Neural cell (in vitro differentiated cells): ENCODE results near the gene SMPDL3A. TPM values are rescaled to one million over a fixed set of nuclear protein-coding genes. Genes with fewer than 3 reads are reported as not detected.

Source experiments
- H2AFZ ChIP-seq: fragments of 200-600, 300-800 bp; sonication (generic), shearing (Covaris generic); 2 replicates; pipeline ENCODE4 v1.6.0; 2014; ENCODE audit warnings: low read depth, mild to moderate bottlenecking, antibody characterized with exemption, low read length, moderate library complexity
- H3F3A ChIP-seq: fragments of 200-600 bp; shearing (Covaris generic); 2 replicates; pipeline ENCODE4 v1.6.1; 2016; ENCODE audit warnings: mild to moderate bottlenecking, moderate library complexity, mixed read lengths, antibody characterized with exemption, low read length; ENCODE audit not compliant: insufficient read depth, poor library complexity, severe bottlenecking
- H3K27ac ChIP-seq: fragments of 200-600, 300-800 bp; sonication (generic), shearing (Covaris generic); 2 replicates; pipeline ENCODE4 v1.5.1; 2014; ENCODE audit warnings: mild to moderate bottlenecking, low read length, moderate library complexity
- H3K27me3 ChIP-seq: fragments of 300-800, 200-600 bp; sonication (generic), shearing (Covaris generic); 2 replicates; pipeline ENCODE4 v1.6.0; 2014; ENCODE audit warnings: mild to moderate bottlenecking, low read depth, low read length, moderate library complexity; ENCODE audit not compliant: insufficient read depth
- H3K36me3 ChIP-seq: fragments of 300-800, 200-600 bp; sonication (generic), shearing (Covaris generic); 2 replicates; pipeline ENCODE4 v1.5.1; 2014; ENCODE audit warnings: mild to moderate bottlenecking, antibody characterized with exemption, low read length, moderate library complexity; ENCODE audit not compliant: insufficient read depth
- H3K4me2 ChIP-seq: fragments of 300-800, 200-600 bp; sonication (generic), shearing (Covaris generic); 2 replicates; pipeline ENCODE4 v1.6.0; 2014; ENCODE audit warnings: mild to moderate bottlenecking, low read length
- H3K4me3 ChIP-seq: fragments of 300-800, 200-600 bp; sonication (generic), shearing (Covaris generic); 2 replicates; pipeline ENCODE4 v1.5.1; 2014; ENCODE audit warnings: mild to moderate bottlenecking, low read length, moderate library complexity
- H3K79me2 ChIP-seq: fragments of 200-600 bp; shearing (Covaris generic); replicated peaks from 2 replicates; pipeline ENCODE4 v1.6.0; 2014; ENCODE audit warnings: mild to moderate bottlenecking, low read length, moderate library complexity; ENCODE audit not compliant: insufficient read depth
- H3K9ac ChIP-seq: fragments of 300-800, 200-600 bp; sonication (generic), shearing (Covaris generic); 2 replicates; pipeline ENCODE4 v1.6.1; 2016; ENCODE audit warnings: mild to moderate bottlenecking, low read length, mixed read lengths
- H3K9me2 ChIP-seq: fragments of 200-600 bp; shearing (Covaris generic); 2 replicates; pipeline ENCODE4 v1.6.1; 2016; ENCODE audit warnings: mild to moderate bottlenecking, low read length, mixed read lengths; ENCODE audit not compliant: insufficient read depth
- H3K9me3 ChIP-seq: fragments of 200-600, 300-800 bp; sonication (generic), shearing (Covaris generic); 2 replicates; pipeline ENCODE4 v1.6.1; 2016; ENCODE audit warnings: mild to moderate bottlenecking, mixed run types, low read length, moderate library complexity, mixed read lengths
- H4K20me1 ChIP-seq: fragments of 200-600 bp; shearing (Covaris generic); 2 replicates; pipeline ENCODE4 v1.6.1; 2016; ENCODE audit warnings: mild to moderate bottlenecking, mixed run types; ENCODE audit not compliant: insufficient read depth
- CTCF ChIP-seq: fragments of 450-650 bp; IDR thresholded peaks from 2 replicates; pipeline ENCODE4 v1.5.1; 2014; ENCODE audit warnings: antibody characterized with exemption, mild to moderate bottlenecking, moderate library complexity; ENCODE audit not compliant: poor library complexity, severe bottlenecking
- EP300 ChIP-seq: fragments of 450-650 bp; conservative IDR thresholded peaks from 2 replicates; pipeline ENCODE4 v1.6.1; 2014; ENCODE audit warnings: antibody characterized with exemption, mild to moderate bottlenecking, moderate library complexity; ENCODE audit not compliant: poor library complexity, severe bottlenecking
- EZH2 ChIP-seq: fragments of 200-600, 300-800 bp; shearing (Covaris generic), sonication (generic); IDR thresholded peaks from 2 replicates; pipeline ENCODE4 v1.6.1; 2014; ENCODE audit warnings: antibody characterized with exemption, low read length, borderline replicate concordance, mild to moderate bottlenecking; ENCODE audit not compliant: insufficient read depth, poor library complexity, severe bottlenecking
- MXI1 ChIP-seq: fragments of 450-650 bp; conservative IDR thresholded peaks from 2 replicates; pipeline ENCODE4 v1.6.1; 2014; ENCODE audit warnings: antibody characterized with exemption, mild to moderate bottlenecking; ENCODE audit not compliant: poor library complexity, severe bottlenecking
- POLR2AphosphoS5 ChIP-seq: IDR thresholded peaks from 2 replicates; pipeline ENCODE4 v1.6.1; 2012
- RAD21 ChIP-seq: fragments of 450-650 bp; conservative IDR thresholded peaks from 2 replicates; pipeline ENCODE4 v1.6.1; 2014; ENCODE audit warnings: antibody characterized with exemption, mild to moderate bottlenecking, moderate library complexity
- SMC3 ChIP-seq: fragments of 450-650 bp; conservative IDR thresholded peaks from 2 replicates; pipeline ENCODE4 v1.6.1; 2014; ENCODE audit warnings: antibody characterized with exemption, mild to moderate bottlenecking, moderate library complexity; ENCODE audit not compliant: poor library complexity
- TAF1 ChIP-seq: IDR thresholded peaks from 2 replicates; pipeline ENCODE4 v1.6.1; 2012; ENCODE audit warnings: low read depth
- polyA plus RNA-seq: library from polyadenylated mRNA; depleted of rRNA; stranded (reverse); fragments of >200 nt; gene quantifications from 2 replicates; pipeline ENCODE4 v1.2.3, GENCODE V29; 2014
- TF ChIP-seq, protein P1 (sequence below): IDR thresholded peaks from 2 replicates; pipeline ENCODE4 v1.6.1; 2012; ENCODE audit warnings: borderline replicate concordance

SMPDL3A gene
- polyA plus RNA-seq, 1 donor from 2014 or later = 8.2 TPM

GRCh38 chr6:122758927-122759334 lies 30.1 kb upstream of the SMPDL3A start:
- no peaks in the 10 kb centered on the region for H3K27me3 ChIP-seq
- no peak overlapping the region for H3K27ac ChIP-seq
- H3K79me2 ChIP-seq = no peaks in the 10 kb centered on the region
- no peak overlapping the region for H3K4me2 ChIP-seq
- no peaks in the 10 kb centered on the region for H3K9me3 ChIP-seq
- H2AFZ ChIP-seq = no peak overlapping the region
- no peaks in the 10 kb centered on the region for H3F3A ChIP-seq
- TF ChIP-seq MXI1 (no peak), EP300 (no peak), EZH2 (no peak), RAD21 (no peak), TAF1 (no peak)
- TF ChIP-seq, protein P1, sequence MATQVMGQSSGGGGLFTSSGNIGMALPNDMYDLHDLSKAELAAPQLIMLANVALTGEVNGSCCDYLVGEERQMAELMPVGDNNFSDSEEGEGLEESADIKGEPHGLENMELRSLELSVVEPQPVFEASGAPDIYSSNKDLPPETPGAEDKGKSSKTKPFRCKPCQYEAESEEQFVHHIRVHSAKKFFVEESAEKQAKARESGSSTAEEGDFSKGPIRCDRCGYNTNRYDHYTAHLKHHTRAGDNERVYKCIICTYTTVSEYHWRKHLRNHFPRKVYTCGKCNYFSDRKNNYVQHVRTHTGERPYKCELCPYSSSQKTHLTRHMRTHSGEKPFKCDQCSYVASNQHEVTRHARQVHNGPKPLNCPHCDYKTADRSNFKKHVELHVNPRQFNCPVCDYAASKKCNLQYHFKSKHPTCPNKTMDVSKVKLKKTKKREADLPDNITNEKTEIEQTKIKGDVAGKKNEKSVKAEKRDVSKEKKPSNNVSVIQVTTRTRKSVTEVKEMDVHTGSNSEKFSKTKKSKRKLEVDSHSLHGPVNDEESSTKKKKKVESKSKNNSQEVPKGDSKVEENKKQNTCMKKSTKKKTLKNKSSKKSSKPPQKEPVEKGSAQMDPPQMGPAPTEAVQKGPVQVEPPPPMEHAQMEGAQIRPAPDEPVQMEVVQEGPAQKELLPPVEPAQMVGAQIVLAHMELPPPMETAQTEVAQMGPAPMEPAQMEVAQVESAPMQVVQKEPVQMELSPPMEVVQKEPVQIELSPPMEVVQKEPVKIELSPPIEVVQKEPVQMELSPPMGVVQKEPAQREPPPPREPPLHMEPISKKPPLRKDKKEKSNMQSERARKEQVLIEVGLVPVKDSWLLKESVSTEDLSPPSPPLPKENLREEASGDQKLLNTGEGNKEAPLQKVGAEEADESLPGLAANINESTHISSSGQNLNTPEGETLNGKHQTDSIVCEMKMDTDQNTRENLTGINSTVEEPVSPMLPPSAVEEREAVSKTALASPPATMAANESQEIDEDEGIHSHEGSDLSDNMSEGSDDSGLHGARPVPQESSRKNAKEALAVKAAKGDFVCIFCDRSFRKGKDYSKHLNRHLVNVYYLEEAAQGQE = no peak
- no peaks in the 10 kb centered on the region for H4K20me1 ChIP-seq
- no peaks in the 10 kb centered on the region for H3K36me3 ChIP-seq
- no peak overlapping the region for H3K9ac ChIP-seq
- no peaks in the 10 kb centered on the region for H3K9me2 ChIP-seq
- H3K4me3 ChIP-seq = no peak overlapping the region

GRCh38 chr6:122760330-122760729 lies 28.7 kb upstream of the SMPDL3A start:
- no peaks in the 10 kb centered on the region for H3K9me3 ChIP-seq
- H4K20me1 ChIP-seq = no peaks in the 10 kb centered on the region
- H3K9ac ChIP-seq = no peak overlapping the region
- H3K9me2 ChIP-seq = no peaks in the 10 kb centered on the region
- no peaks in the 10 kb centered on the region for H3K27me3 ChIP-seq
- no peaks in the 10 kb centered on the region for H3F3A ChIP-seq
- no peak overlapping the region for H2AFZ ChIP-seq
- no peak overlapping the region for H3K4me3 ChIP-seq
- no peak overlapping the region for H3K27ac ChIP-seq
- H3K36me3 ChIP-seq = no peaks in the 10 kb centered on the region
- TF ChIP-seq EP300 (no peak), RAD21 (no peak), CTCF (no peak), EZH2 (no peak), TAF1 (no peak), POLR2AphosphoS5 (no peak), SMC3 (no peak), MXI1 (no peak)
- TF ChIP-seq, protein P1 = no peak
- no peak overlapping the region for H3K4me2 ChIP-seq
- H3K79me2 ChIP-seq = no peaks in the 10 kb centered on the region
